GM12872 (cell line): Measurements from ENCODE around the gene SARDH.

ENCODE experiments used
- CTCF ChIP-seq: IDR thresholded peaks from 3 replicates; pipeline ENCODE4 v1.5.1; 2011; ENCODE audit warnings: low read depth, mild to moderate bottlenecking, low read length, moderate library complexity; ENCODE audit not compliant: insufficient read depth

Gene SARDH

DNA sequence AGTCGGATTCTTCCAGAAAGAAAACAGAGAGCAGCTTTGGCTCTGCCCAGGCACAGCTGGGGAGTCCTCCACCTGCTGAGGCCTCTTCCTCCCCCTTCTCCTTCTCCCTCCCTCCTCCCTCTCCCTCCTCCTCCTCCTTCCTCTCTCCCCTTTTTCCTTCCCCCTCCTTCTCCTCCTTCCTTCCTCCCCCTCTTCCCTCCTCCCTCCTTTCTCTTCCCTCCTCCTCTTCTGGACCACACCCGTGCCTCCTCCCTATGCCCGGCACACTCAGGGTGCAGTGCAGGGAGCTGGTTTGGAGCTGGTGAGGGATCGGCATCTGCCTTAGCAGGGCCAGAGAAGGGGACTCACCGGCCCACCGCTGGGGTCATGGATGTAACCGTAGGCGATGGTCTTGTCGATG, 71.8 kb downstream of the SARDH start:
- no peak for TF ChIP-seq CTCF

GRCh38 chr9:133665535-133665934, 72.6 kb downstream of the SARDH start:
- no peak for TF ChIP-seq CTCF

DNA sequence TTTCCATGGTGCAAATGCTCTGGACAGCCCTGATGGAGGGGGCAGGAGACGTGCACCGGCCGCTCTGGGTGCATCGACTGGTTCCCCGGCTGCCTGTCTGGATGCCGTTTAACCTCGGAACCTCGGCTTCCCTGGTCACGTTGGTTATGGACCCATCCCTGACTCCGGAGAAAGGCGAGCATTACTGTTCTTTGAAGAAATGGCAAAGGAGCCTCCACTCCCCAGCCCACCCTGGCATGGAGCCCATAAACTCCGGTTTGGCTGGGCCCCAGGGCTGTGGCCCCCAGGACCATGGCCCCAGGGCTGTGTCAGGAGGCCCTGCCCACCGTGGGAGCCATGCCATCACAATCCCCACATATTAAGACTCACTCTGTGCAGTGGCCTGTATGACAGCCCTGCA, 73.1 kb downstream of the SARDH start:
- no peak for TF ChIP-seq CTCF

GRCh38 chr9:133664173-133665050, 73.7 kb downstream of the SARDH start:
- no peak for TF ChIP-seq CTCF

DNA sequence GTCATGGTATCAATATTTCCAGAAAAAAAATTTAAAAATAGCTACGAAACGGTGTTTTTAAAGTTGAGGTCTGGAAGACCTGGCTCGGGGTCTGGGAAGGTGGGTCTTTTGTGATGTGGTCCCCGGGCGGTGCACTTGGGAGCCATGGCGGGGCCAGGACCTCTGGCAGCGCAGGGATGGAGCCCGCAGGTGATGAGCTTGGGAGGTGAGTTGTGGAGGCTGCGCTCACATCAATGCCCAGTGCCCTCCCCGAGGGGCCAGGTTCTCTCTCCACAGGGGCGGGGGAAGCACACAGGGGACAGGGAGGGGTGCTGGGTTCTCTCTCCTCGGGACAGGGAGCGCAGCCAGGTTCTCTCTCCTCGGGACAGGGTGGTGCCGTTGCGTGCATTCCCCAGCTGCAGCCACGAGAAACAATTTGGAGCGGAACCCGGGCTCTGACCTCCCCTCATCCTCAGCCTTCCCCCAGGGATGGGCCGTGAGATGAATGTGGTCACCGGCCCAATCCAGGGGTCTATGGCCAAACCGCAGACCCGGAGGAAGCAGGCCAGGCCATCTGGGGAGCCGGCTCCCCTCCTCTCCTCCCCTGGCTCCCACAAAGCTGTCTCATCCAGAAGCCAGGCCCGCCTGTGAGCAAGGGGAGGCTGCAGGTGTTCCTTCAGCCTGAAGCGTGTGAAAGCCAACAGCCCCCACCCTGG, 76.2 kb downstream of the SARDH start:
- TF ChIP-seq CTCF, result no peak

- TF ChIP-seq CTCF, result no peak
Observed at GRCh38 chr9:133659516-133659915, 78.6 kb downstream of the SARDH start.
